COLO668 (cell line): Measurements from ENCODE around the gene ARHGEF28.

Source experiments
- DNase-seq: peaks from one replicate; lab custom pipeline; 2025; ENCODE audit not compliant: unreplicated experiment; lab: John Stamatoyannopoulos, UW

The ARHGEF28 gene

DNA sequence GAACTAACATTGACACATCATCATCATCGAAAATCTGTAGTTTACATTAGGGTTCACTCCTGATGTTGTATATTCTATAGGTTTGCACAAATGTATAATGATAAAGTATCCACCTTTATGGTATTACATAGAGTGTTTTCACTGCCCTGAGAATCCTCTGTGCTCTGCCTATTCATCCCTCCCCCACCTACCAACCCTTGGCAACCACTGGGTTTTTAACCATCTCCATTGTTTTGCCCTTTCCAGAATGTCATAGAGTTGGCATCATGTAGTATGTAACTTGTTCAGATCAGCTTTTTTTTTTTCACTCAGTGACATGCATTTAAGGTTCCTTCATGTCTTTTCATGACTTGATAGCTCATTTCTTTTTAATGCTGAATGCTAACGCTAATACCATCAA is 106.0 kb downstream of the ARHGEF28 start:
- no peak for DNase-seq

DNA sequence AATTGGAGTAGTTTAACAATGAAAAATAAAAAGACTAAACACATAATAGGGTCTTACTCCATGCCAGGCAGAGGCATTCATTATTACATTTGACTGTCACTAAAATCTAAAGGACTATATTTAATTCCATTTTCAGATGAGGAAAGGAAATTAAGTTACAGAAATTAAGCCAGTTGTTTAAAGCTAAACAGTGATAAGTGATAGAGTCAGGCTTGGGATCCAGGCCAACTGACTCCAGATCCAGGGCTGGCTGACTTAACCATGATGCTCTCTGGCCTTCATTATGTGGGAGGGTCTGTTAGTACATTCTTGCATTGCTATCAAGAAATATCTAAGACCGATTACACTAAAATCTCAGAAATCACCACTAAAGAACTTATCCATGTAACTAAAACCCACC is 107.2 kb downstream of the ARHGEF28 start:
- DNase-seq: no peak

DNA sequence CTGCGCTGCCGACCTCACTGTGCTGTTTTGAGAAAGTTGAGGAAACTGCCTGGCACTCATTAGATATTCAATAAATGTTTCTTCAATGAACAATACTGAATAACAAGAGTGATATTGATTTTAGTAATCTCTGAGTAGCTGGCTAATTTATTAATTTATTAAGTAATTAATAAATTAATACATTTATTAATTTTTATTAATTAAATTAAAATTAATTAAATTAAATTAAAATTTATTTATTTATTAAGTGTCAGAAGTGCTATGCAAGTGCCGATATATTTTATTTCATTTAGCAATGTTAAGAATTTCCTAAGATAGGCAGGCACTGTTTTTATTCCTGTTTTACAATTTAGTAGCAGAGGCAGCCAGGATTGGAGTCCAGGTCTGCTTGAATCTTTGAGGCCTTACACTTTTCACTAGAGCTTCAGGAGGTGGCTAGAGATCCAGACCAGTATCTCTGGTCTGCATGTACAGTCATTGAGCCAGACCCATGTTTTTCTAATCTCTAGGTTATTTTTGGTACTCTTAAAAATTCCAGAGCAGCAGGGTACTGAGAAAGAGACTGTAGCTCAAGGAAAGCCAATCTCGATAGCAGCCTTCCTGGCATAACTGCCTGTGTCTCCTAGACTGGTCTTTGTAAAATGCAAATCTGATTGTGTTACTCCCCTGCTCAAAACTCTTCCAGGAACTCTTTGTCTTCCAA is 109.2 kb downstream of the ARHGEF28 start:
- no peak for DNase-seq

DNA sequence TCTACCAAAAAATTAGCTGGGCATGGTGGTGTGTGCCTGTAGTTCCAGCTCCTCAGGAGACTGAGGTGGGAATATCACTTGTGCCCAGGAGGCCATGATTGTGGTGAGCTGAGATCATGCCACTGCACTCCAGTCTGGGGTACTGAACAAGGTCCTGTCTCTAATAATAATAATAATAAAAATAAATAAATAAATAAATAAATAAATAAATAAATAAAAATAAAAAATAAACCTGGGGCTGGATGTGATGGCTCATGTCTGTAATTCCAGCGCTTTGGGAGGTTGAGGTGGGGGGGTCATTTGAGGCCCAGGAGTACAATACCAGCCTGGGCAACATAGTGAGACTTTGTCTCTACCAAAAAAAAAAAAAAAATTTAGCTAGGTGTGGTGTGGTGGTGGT is 113.7 kb downstream of the ARHGEF28 start:
- DNase-seq: no peak

DNA sequence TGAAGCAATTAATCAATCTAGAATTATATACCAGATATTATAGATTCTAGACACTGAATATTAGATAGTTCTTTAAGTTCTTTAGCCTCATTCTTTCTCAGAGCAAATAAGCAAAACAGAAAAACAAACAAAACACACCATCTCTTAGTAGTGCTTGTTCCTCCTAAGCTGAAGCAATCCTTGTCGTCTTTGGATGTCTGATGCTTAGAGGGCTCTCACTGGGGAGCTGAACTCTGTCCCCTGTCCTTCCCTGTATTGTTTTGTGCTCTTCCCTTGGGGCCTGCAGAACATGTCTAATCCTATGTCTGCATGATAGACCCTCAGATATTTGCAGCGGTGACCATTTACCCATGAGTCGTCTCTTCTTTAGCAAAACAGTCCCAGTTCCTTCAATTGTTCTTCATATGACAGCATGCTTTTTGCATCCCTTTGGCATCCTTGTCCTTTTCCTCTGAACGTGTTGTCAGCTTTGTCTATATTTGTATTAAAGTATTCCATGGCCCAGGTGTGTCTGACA is 114.3 kb downstream of the ARHGEF28 start:
- DNase-seq: no peak

DNA sequence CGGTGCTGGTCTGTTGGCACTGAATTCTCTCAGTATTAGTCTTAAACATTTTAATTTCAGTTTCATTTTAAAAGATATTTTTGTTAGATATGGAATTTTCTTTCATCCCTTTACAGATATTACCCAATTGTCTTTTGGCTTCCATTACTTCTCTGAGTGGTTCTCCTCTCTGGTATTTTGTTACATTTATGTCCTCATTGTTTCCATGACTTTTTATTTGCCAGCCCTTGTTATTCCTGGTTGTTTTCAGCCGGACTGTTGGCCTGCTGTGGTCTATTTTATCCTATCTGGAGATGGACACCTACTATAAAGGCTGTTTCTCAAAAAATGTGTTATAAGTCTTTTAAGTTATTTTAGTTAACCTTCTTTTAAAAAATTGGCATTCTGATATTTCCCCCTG is 117.2 kb downstream of the ARHGEF28 start:
- no peak for DNase-seq

DNA sequence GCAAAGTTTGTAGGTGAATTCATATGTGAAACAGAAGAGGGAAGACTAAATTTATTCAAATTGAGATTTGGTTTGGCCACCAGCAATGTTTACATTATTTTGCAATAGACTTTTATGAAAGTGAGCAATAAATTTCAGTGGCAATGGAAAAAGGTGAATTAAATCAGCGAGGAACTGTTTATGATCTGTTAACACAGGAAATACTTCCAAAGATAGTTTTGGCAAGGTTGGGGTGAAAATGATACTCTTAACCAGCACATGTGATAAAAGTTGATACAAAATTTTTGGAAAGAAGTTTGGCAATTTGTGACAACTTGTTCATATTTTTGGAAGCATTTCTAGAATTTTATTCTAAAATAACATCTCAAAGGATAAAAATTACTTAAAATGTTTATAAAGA is 119.8 kb downstream of the ARHGEF28 start:
- DNase-seq: no peak

DNA sequence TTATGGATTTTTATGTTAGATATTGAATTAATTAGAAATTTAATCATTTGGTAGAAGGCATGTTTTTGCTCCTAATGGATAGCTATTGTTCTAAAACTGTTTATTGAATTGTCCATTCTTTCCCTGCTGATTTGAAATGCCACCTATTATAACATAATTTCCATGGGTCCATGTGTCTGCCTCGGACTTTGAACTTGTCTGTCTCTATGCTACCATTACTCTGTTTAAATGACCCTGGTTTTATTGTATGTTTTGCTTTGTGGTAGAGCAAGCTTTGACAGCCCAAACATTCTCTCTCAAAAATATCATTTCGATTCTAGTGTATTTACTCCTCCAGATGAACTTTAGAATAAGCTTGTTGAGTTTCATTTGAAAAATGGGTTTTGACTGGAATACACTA is 120.6 kb downstream of the ARHGEF28 start:
- DNase-seq: no peak

DNA sequence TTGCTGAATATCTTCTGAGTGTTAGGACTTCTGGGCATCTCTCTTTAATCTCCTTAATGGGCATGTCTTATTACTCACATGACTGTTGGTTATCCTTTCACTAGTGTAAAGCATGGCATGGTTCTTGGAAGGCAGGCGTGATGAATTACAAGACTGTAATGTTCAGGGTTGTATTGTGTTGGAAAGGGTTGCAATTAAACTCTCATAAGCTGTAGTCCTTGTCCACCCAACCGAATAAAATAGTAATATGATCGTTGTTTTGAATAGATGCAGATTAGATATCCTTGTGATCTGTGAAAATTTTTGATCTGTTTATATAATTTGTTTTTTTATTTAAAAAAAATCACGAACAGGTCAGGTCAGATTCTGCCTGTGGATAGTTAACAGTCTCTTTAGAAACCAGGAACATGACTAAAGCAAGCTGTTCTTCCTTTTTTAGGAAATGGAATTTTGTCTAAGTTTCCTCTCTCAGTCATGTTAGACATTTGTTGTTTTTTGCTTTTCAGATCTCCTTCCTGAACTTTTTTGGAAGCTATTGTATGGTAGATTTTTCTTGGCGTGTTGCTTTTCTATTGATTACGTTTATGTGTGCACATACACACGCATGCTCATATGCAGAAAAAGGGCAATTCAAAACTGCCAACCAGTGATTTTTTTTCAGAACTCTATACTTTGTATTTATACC is 121.8 kb downstream of the ARHGEF28 start:
- no peak for DNase-seq

DNA sequence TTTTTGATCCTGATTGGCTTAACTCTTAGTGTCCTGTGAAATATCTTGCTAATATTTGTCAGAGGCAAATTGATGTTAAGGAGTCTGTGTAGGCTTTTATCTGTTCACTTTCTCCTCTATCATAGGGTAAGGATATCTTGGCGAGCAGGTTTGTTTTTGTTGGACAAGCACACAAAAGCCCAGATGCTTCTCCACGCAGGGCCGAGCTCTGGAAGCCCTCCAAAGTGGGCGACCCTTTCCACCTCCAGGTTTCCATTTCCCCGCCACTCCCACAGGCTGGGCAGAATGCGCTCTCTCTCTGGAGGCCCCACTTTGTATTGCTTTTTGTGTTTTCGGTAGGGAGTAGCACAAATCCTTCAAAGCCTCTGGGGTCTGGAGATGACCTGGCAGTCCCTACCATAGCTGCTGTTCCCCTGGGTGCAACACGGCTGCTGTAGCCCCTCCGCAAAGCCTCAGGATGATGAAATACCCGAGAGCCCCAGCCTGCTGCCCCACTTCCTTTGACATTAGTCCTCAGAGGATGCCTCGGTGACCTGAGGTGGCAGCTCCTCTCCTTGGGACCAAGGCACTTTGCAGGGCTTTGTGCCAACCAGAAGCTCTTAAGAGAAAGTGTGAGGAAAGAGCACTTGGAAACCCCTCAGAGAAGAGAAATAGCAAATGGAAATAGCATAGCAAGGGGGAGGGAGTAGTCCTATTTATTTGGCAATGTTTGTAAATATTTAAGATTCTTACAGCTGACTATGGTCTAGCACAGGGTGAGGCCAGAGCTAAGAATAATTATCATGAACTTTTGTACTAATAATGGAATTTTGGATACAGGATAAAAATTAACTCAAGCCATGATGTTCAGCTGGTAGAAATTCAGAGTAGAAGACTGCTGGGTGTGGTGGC is 122.8 kb downstream of the ARHGEF28 start:
- no peak for DNase-seq

DNA sequence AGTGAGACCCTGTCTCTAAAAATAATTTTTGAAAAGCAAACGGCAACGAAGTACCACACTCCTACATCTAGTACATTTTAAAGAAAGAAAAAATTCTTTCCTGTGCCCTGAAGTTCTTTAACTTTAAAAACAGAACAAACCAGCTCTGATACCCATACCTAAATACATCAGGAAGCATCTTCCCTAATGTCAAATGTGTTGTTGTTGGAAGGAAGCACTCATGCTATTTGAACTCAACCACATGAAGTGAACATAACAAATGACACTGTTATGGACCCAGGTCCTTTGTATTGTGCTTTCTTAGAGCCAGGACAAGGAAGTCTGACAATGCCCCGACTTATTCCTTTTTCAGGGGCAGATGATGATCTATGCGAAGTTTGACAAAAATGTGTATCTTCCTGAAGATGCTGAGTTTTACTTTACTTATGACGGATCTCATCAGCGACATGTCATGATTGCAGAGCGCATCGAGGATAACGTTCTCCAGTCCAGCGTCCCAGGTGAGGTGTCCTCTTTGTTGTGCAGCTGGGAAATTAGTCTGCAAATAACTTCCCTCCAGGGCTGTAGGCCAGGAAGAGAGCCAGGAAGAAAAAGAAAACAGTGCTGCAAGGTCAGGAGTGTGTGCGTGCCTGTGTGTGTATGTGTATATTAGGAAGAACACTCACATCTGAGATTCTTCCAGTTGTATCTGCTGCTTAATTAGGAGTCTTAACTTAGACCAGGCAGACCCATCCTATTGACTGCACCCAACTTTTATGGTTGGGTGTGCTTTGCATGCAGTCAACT is 123.7 kb downstream of the ARHGEF28 start:
- DNase-seq: no peak

DNA sequence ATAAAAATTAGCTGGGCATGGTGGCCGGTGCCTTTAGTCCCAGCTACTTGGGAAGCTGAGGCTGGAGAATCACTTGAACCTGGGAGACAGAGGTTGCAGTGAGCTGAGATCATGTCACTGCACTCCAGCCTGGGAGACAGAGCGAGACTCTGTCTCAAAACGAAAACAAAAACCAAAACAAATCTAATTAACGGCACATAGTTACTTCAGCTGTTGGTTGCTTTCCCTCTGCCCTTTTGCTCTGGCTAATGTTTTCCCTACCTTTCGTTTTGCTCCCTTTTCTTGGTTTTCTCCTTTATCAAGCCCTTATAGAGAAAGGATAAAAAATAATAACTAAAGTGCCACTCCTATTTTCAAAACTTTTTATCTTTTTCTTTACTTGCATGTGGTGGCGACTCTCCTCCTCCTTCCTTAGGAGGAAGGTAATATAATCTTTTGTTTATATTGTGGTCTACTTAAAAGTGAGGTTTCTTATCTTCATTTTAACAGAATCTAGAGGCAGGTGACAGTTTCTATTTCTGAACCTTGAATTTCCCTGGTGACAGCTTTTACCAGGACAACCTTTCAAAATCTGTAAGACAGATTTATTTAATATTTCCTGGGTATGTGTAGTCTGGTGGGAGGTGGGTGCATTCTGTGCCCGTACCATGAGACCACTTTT is 125.4 kb downstream of the ARHGEF28 start:
- DNase-seq: no peak

DNA sequence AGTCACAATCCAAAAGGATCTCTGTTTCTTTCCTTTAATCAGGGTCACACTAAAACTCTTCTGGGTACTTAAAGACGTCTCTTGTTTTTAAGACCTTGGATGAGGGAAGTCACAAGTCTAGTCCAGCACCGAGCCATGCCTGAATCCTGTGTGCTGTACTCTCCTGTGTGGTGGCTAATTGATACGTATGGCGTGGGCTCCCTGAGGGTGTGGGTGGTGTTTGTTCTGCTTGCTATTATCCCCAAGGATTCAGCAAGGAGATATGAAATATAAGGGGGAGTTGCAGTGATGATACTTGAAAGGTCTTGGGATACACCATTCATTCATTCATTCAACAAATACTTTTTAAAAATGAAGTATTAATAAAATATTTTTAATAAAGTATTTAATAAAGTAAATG is 128.3 kb downstream of the ARHGEF28 start:
- no peak for DNase-seq

DNA sequence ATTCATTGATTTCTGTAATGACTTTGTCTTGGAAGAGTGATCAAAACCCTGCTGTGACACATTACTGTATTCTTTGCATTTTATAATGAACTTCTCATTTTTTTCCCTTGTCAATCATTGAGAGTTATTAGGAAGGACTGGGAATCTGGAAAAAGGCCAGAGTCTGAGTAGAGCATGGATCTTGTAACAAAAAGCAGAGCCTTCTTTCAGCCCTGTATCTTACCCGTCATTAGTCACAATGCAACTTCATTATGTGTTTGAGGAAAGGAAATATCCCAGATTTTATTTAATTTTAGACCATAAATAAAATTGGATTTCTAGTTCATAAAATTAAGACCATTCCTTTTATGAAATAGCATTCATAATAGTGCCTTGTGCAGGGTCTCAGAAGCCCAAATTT is 131.4 kb downstream of the ARHGEF28 start:
- DNase-seq: no peak

DNA sequence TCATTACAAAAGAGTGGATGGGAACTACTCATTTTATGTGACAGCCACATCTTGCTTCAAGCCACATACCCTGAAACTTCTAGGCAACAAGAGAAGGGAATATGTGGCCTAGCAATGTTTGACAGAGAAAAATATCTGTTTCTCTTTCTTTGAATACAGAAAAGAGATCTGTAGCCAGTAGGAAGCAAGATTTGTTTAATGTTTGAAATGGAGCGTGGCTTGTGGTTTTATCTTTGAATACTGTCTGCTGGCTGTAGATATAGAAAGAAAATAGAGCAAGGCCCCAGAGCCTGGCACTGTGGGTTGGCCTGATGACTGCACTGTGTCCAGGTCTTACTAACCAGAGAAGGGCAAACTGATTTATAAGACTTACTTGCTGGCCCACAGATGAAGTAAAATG is 133.8 kb downstream of the ARHGEF28 start:
- DNase-seq: no peak

DNA sequence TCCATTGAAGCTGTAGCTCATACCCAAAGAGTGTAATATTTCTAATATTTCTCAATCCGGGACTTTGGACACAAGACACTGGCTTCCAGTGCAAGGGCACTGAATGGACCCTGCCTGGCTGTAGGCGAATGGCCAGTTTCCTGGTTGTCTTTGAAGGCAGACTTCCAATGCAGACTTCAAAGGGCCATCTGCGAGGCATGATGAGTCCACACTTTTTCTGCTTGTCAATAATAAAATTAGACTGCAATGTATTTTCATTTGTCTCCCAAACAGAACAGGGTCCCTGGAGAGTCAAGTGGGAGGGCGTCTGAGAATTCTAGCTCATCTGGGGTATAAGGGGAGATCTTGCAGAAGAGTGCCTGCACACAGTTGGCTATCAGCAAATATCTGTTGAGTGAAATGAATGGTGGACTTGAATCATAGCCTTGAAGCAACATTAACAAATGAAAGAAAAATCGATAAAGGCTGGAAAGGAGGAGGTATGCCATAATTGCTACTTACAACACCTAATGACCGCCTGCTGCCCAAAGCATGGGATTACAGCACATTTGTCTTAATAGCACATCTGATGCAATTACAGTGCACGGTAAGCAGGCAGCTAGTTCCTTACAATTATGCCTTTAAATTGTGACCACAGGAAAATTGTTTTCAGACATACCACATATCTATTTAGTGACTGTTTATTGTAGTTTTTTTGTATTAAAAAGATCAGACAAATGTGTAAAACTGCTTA is 137.5 kb downstream of the ARHGEF28 start:
- DNase-seq: no peak

DNA sequence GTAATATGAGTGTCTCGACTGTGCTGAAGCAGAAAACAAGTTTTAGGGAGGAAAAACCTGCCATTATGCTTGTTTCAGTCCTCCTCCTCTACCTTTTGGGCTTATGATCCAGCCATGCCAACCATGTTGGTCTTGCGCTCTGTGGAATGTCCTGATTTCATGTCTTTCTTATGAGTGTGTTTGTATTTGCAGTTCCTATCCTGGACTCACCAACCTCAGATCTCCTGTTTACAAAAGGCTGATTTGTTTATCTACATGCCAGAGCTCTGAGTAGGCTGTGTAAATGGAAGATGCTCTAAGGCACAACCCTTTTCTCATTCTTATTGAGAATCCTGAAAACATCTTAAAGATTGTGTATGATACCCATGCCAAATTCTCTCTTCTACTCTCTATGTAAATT is 138.6 kb downstream of the ARHGEF28 start:
- DNase-seq: no peak

DNA sequence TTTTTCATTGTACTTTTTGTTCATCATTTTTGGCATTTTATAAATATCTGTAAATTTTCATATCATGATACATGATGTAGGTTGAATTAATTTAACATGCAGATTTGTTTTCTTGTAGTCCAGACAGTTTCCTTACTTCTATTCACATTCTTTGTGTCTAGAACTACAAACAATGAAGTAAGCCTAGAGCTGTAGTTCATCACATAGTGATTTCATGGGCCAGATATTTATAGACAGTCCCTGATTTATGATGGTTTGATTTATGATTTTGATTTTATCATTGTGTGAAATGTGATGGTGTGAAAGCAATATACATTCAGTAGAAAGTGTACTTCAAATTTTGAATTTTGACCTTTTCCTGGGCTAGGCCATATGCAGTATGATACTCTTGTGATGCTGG is 139.0 kb downstream of the ARHGEF28 start:
- DNase-seq: no peak

DNA sequence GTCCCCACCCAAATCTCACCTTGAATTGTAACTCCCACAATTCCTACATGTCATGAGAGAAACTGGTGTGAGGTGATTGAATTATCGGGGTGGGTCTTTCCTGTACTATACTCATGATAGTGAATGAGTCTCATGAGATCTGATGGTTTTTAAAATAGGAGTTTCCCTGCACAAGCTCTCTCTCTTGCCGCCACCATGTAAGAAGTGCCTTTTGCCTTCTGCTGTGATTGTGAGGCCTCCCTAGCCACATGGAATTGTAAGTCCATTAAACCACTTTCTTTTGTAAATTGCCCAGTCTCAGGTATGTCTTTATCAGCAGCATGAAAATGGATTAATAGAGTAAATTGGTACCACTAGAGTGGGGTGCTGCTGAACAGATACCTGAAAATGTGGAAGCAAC is 140.9 kb downstream of the ARHGEF28 start:
- DNase-seq: no peak
